Diencephalon (tissue), 1 donor: ENCODE results near the gene CHEK2. TPM values are rescaled to one million over a fixed set of nuclear protein-coding genes. Genes with fewer than 3 reads are reported as not detected.

ENCODE experiments used
- small RNA-seq: library from RNA; depleted of rRNA; stranded (forward); fragments of <200 nt; gene quantifications from one replicate; pipeline ENCODE3, GENCODE V24; 2014
- total RNA-seq: library from RNA; depleted of rRNA; stranded (reverse); fragments of >200 nt; gene quantifications from one replicate; pipeline ENCODE4 v1.2.3, GENCODE V29; 2014

CHEK2 gene
- total RNA-seq = 7.4 TPM

DNA sequence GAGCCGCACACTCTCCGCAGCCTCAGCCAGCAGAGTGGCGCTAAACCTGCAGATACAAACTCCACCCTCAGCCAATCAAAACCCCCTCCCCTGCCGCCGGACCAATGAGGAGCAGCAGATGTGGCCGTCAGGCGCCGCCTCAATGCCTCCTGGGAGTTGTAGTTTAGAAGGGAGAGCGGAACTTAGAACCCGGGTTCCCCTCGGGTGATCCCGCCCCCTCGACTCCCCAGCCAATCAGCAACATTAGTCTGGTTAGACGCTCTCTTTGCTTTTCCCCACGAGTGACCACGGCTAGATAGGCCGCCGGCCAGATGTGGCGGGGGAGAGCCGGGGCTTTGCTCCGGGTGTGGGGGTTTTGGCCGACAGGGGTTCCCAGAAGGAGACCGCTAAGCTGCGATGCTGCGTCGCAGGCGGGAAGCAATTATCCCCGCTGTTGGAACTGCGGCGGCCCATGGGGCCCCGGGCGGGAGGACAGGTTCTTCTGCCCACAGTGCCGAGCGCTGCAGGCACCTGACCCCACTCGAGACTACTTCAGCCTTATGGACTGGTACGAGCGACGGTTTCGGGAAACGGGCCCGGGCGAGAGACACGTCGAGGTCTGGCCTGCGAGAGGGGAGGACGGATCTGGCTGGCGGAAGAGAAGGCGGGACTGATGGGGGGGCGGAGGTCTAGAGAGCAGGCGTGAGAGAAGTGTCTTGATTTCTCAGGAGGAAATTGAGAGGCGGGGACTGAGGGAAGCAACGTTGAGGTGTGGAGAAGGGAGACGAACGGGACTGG lies at the start of gene CHEK2, which contains the start of gene HSCB:
Gene CHEK2 (minus strand): TSS at position 36 of the 777 bp plus-strand sequence. CDS start 7,099 bp downstream, outside the sequence.
Gene HSCB (plus strand): TSS at position 255 of the 777 bp plus-strand sequence. CDS start 57 bp downstream, at position 312.

DNA sequence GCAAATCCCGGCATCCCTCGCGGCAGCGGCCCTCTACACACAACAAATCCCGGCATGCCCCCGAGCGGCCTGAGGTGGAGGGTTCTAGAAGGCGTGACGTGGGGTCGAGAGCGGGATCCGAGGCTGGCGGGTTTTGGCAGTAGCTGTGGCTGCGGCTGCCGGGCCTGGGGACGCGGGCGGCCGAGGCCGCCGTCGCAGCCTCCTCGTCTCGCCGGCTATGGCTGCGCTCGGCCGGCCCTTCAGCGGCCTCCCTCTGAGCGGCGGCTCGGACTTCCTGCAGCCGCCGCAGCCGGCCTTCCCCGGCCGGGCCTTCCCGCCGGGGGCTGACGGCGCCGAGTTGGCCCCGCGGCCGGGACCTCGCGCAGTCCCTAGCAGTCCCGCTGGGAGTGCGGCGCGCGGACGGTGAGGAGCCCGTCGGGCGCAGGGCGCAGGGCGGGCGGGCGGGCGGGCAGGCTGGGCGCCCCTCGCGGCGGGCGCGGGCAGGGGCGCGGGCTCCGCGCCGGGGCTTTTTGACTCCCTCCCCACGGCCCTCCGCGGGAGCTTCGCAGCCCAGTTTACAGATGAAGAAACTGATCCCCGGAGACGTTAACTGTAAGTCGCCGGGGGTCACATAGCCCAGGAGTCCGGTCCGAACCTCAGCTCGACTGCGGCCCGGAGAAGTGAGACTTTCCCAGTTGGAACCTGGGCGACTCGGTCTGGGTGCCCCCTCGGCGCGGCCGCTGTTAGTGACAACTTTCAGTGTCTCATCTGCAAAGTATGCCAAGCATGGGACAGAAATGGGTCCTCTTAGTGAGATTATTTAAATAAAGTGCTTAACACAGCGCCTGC lies 31.2 kb upstream of the CHEK2 start, which contains the start of gene CCDC117:
Gene CCDC117 (plus strand): TSS at position 63 of the 828 bp plus-strand sequence. CDS start 155 bp downstream, at position 218.

DNA sequence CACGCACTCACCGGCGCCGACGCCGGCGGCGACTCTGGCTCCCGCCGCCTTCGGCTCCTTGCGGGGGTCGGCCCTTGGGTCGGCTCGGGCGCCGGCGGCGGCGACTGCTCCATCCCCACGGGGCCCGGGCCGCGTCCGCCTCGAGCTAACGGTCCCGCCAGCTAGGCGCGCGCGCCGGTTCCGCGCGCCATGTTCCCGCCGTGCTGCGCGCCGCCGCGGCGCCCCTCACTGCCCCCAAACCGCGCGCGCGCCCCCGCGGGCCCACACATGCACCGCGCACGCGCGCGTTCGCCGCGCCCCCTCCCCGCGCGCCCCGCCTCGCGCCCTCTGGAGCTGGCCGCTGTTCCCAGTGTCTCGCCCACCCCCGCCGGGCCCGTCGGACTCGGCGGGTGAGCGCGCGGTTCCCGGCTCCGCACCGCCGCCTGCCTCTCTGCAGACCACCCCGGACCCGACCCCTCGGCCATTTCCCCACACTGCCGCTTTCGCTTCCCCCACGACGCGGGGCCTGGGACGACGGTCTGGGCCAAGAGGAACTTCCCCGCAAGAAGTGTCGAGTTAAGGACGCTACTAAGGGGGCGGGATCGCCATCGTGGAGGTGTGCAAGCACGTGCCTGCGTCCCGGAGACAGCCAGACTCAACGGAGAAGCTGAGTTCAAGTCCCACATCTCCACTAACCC lies 61.9 kb downstream of the CHEK2 start, which contains the start of gene TTC28:
Gene TTC28 (minus strand): TSS at position 230 of the 677 bp plus-strand sequence. CDS start 117 bp downstream, at position 113.

Small RNAs within 50 kb of the gene (small RNA-seq; reads per million reads assigned to genes)
- gene RN7SL162P = not detected

Other genes starting within 250 kb of the CHEK2 start
- 33.7 TPM for gene TTC28, start 62.0 kb downstream of the CHEK2 start, total RNA-seq
- 6.9 TPM for gene HSCB, start 219 bp upstream of the CHEK2 start, total RNA-seq
- gene CCDC117, start 30.9 kb upstream of the CHEK2 start, total RNA-seq = 23.3 TPM
- 53.3 TPM for gene XBP1, start 58.7 kb upstream of the CHEK2 start, total RNA-seq
- gene ZNRF3, start 141.8 kb upstream of the CHEK2 start, total RNA-seq = 12.7 TPM